ENCODE measurements around the gene SLC12A3.

Gene SLC12A3

GRCh38 chr16:56903866-56904265 is 38.9 kb downstream of the SLC12A3 start:
- no peak overlapping the region for H3K27ac ChIP-seq (ENCODE audit: low read depth, low read length)
- H3K4me2 ChIP-seq (ENCODE audit: low read depth, low read length, poor library complexity, severe bottlenecking): no peak overlapping the region
- no peaks in the 10 kb centered on the region for H3K27me3 ChIP-seq (ENCODE audit: low read length)
- H3K9ac ChIP-seq (ENCODE audit: low read length): no peak overlapping the region
- H4K20me1 ChIP-seq (ENCODE audit: low read depth, low read length): no peaks in the 10 kb centered on the region
- H3K36me3 ChIP-seq (ENCODE audit: low read length): no peaks in the 10 kb centered on the region
- no peaks in the 10 kb centered on the region for H3K9me3 ChIP-seq (ENCODE audit: insufficient read depth, low read length)
- H3F3A ChIP-seq (ENCODE audit: insufficient read depth): no peaks in the 10 kb centered on the region
- no peaks in the 10 kb centered on the region for H3K79me2 ChIP-seq (ENCODE audit: insufficient read depth, low read length)
- no peak overlapping the region for H2AFZ ChIP-seq (ENCODE audit: low read depth, low read length, severe bottlenecking)
- TF ChIP-seq EZH2phosphoT487 (conservative IDR thresholded peaks at IDR 0.05; ENCODE audit: low read length): no peak
- TF ChIP-seq CTCF (IDR thresholded peaks at IDR 0.05; ENCODE audit: insufficient read depth, low read length, poor library complexity, severe bottlenecking): no peak
- no peaks in the 10 kb centered on the region for H3K9me2 ChIP-seq (replicated peaks; ENCODE audit: insufficient read depth, low read length)
- no peak overlapping the region for H3K4me3 ChIP-seq (ENCODE audit: insufficient read depth, low read length, poor library complexity, severe bottlenecking)

- no peaks in the 10 kb centered on the region for H3K27me3 ChIP-seq (ENCODE audit: low read length)
- H3F3A ChIP-seq (ENCODE audit: insufficient read depth): peaks cover 23% of the 10 kb centered on the region
- H2AFZ ChIP-seq (ENCODE audit: low read depth, low read length, severe bottlenecking): no peak overlapping the region
- no peak overlapping the region for H3K4me2 ChIP-seq (ENCODE audit: low read depth, low read length, poor library complexity, severe bottlenecking)
- H3K4me3 ChIP-seq (ENCODE audit: insufficient read depth, low read length, poor library complexity, severe bottlenecking): no peak overlapping the region
- no peak overlapping the region for H3K9ac ChIP-seq (ENCODE audit: low read length)
- H3K27ac ChIP-seq (ENCODE audit: low read depth, low read length): no peak overlapping the region
- no peaks in the 10 kb centered on the region for H4K20me1 ChIP-seq (ENCODE audit: low read depth, low read length)
- TF ChIP-seq CTCF (IDR thresholded peaks at IDR 0.05; ENCODE audit: insufficient read depth, low read length, poor library complexity, severe bottlenecking): no peak
- no peak for TF ChIP-seq EZH2phosphoT487 (conservative IDR thresholded peaks at IDR 0.05; ENCODE audit: low read length)
- H3K9me2 ChIP-seq (replicated peaks; ENCODE audit: insufficient read depth, low read length): no peaks in the 10 kb centered on the region
- H3K36me3 ChIP-seq (ENCODE audit: low read length): no peaks in the 10 kb centered on the region
- no peaks in the 10 kb centered on the region for H3K79me2 ChIP-seq (ENCODE audit: insufficient read depth, low read length)
- H3K9me3 ChIP-seq (ENCODE audit: insufficient read depth, low read length): no peaks in the 10 kb centered on the region
These were observed 42.4 kb downstream of the SLC12A3 start for GRCh38 chr16:56907401-56907800.

- no peaks in the 10 kb centered on the region for H3K9me3 ChIP-seq (ENCODE audit: insufficient read depth, low read length)
- no peaks in the 10 kb centered on the region for H3K36me3 ChIP-seq (ENCODE audit: low read length)
- peak overlapping the region; percentile 54; the same call in 1 of the 2 replicates for H3K27ac ChIP-seq (ENCODE audit: low read depth, low read length)
- no peaks in the 10 kb centered on the region for H4K20me1 ChIP-seq (ENCODE audit: low read depth, low read length)
- no peak for TF ChIP-seq EZH2phosphoT487 (conservative IDR thresholded peaks at IDR 0.05; ENCODE audit: low read length)
- no peak for TF ChIP-seq CTCF (IDR thresholded peaks at IDR 0.05; ENCODE audit: insufficient read depth, low read length, poor library complexity, severe bottlenecking)
- no peaks in the 10 kb centered on the region for H3K9me2 ChIP-seq (replicated peaks; ENCODE audit: insufficient read depth, low read length)
- H3K9ac ChIP-seq (ENCODE audit: low read length): no peak overlapping the region
- H3K4me2 ChIP-seq (ENCODE audit: low read depth, low read length, poor library complexity, severe bottlenecking): no peak overlapping the region
- no peaks in the 10 kb centered on the region for H3K27me3 ChIP-seq (ENCODE audit: low read length)
- no peaks in the 10 kb centered on the region for H3K79me2 ChIP-seq (ENCODE audit: insufficient read depth, low read length)
- peaks cover 23% of the 10 kb centered on the region for H3F3A ChIP-seq (ENCODE audit: insufficient read depth)
- H2AFZ ChIP-seq (ENCODE audit: low read depth, low read length, severe bottlenecking): no peak overlapping the region
- no peak overlapping the region for H3K4me3 ChIP-seq (ENCODE audit: insufficient read depth, low read length, poor library complexity, severe bottlenecking)
These were observed 44.5 kb downstream of the SLC12A3 start for GRCh38 chr16:56909527-56909979.

Measured in SU-DHL-6 (cell line).